Stimulated activated CD4-positive, alpha-beta T cell treated with anti-CD3 and anti-CD28 coated beads, Interleukin-12 subunit alpha, Interleukin-12 subunit beta, amount 100 ng/mL, for 24 hours (primary cell): Measurements from ENCODE around the gene RPRD1B.
A peak's percentile ranks its signal among the peaks of the same experiment; 100 is the strongest.

Experiments
- DNase-seq, 2 experiments: peaks; one replicate each; pipeline ENCODE4 v3.0.0-alpha.2; 2020; ENCODE audit warnings: low read depth in 2 of 2

The RPRD1B gene

DNA sequence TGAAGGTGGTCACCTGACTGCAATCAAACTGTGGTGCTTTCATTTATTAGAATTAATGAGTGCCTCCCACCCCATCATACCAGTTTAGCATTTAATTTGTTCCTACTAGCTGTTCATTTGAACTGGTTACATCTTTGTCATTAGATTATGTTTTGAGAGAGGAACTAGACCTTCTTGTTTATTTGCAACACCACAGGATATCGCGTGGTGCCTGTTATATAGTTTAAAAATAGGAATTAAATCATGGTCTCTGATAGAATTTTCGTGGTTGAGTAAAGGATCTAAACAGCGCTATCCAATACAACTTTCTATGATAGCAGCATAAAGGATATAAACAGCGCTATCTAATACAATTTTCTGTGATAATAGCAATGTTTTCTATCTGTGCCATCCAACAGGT lies 2.8 kb downstream of the RPRD1B start:
- no peak for DNase-seq

DNA sequence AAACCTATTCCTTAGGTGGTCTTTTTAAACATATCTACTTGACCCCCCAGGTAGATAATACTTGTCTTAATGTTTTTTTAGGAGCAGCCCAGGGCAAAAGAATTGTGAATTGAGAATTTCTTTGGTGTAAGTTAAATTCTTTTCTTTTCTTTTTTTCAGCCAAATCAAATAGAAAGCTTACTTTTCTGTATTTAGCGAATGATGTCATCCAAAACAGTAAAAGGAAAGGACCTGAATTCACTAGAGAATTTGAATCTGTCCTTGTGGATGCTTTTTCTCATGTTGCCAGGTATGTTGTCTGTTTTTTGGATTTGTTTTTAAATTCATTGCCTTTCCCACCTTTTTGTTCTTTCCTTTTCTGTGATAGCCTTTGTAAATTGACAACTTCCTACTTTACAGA lies 6.7 kb downstream of the RPRD1B start:
- no peak for DNase-seq

DNA sequence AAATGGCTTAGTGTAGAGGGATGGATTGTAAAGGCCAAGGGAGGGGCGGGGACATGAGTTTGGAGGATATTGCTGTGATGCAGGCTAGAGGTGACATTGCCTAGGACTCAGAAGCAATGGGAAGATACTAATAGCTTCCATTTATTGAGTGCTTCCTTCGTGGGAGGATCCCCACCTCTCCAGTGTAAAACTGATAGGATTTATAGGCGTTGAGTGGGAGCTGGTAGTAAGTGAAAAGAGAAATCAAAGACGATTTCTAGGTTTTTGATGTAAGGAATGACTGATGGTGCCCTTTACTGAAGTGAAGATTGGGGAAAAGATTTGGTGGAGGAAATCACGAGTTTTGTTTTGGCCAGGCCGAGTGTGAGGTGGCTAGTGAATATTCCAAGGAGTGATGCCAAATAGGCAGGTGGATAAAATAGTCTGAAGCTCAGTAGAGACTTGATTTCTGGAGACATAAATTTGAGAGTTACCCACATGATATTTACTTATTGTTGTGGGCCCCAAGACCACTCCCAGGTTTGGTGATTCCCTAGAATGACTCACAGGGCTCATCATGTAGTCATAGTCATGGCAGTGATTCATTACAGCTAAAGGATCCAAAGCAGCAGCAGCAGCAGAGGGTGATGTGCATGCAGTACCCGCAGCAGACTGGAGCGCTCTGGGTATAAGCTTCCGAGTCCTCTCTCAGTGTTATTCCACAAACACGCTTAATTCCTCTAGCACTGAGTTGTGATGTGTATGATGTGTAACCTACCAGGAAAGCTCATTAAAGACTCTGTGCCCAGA lies 10.2 kb downstream of the RPRD1B start:
- peak in 1 of 2 experiments; percentile 7 for DNase-seq

DNA sequence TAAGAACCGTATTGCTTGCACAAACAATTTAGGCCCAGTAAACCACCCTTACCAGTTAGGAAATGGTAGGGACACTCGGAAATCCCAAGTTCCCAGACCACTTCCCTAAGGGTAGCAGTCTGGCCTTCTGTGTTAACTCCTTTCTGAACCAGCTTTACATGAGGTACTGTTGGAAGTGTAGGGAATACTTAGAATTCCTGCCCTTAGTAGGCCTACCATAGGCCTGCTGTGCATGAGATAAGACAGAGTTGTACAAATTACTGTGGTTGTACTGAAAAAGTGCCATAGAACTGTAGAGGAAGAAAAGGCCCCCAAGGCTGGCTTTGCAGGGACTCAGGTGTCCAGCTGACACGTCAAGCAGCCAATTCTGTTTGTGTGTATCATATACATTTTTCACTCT lies 11.1 kb downstream of the RPRD1B start:
- no peak for DNase-seq

DNA sequence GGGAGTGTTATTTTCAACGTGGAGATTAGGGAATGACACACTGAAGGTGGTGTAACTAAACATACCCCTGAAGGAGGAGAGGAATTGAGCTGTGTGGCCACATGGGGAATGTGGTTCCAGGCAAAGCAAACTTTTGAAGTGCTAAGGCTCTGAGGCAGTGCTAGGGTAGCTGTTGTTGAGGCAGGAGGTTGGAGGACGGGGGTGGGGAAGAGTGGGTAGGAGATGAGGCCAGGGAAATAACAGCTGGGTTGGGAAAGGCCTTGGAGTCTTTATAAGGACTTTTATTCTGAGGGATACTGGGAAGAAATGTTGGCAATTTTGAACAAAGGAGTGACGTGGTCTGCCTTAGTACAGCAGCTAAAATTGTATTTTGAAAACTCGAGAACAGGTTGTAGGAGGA lies 13.0 kb downstream of the RPRD1B start:
- DNase-seq = no peak

DNA sequence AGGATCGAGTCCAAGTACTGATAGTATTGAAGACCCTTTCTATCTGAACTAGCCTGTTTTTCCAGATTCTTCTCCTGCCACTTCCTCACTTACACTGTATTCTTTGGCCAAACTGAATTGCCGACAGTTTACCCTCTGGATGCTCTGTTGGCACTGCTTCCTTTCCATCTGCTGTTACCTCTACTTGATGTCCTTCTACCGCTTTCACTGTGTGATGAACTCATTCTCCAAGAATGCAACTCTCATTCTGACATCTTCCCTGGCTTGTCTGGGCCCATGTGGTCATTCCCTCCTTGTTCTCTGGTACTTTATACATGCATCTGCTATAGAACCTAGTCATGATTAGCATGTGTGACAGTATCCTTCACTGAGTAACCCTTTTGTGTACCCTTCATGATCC lies 16.3 kb downstream of the RPRD1B start:
- DNase-seq = no peak

DNA sequence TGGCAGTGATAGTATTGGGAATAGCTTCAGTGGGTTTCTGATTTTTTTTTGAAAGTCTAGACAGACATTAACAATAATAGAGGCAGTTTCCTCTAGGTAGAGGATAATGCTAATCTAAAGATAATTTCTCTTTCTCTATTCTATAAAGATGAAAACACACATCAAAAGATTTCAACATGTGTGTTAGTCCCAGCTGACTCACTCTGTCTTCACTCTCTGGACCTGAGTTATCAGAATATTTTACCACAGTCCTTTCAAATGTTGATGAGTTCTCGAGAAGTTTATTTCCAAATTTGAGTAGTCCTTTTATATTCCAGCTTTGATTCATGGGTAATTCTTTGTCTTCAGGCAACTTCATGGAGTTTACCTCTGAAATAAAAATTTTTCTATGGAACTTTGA lies 17.1 kb downstream of the RPRD1B start:
- no peak for DNase-seq

DNA sequence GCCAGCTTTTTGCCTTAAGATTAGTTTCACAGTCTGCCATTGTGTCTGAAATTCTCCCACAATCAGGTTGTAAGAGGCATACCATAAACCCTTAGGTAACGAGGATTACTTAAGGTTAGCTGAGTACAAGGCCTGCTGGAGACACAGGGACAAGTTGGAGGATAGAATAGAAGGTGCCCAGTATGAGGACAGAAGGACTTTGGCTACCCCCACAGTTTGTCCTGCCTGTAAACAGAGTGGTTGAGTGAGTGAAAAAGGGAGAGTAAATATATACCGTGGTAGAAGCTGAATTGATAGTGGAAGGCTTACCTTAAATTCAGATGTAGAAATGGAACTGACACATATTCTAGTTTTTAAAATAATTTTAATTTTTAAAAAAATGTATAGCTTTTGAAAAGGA lies 19.3 kb downstream of the RPRD1B start:
- no peak for DNase-seq

DNA sequence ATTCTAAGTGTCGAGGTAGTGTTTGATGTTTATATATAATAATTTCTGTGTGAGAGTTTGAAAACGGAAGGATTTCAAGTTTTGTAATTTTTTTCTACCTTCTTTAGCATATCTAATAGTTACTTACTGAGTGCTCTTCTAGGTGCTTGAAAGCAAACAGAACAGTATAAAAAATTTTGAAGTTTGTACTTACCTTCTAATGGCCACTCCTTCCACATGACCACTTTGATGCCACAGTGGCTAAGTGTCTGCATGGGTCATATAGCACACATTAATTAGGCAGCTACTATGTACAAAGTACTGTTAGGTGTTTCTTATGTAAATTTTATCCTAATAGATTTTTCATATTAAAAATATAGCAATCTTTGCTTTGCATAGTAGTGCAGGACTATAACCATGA lies 21.1 kb downstream of the RPRD1B start:
- DNase-seq = no peak

DNA sequence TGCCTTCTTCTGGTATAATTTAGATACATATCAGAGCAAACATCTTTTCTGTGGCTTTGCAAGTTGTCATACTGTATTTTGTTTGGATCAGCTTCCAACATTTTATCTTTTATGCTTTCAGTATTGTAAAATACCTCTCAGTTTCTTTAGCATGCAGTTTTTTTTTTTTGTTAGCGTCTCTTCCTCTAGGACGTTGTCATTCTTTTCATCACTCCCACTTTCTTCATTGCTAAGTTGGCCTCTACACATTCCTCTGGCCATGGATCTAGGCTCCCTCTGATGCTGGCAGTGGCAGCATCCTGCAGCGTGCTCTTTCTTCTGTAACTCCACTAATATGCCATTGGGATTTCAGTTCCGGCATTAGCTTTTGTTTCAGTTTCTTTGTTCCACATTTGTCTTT lies 21.7 kb downstream of the RPRD1B start:
- DNase-seq = no peak

DNA sequence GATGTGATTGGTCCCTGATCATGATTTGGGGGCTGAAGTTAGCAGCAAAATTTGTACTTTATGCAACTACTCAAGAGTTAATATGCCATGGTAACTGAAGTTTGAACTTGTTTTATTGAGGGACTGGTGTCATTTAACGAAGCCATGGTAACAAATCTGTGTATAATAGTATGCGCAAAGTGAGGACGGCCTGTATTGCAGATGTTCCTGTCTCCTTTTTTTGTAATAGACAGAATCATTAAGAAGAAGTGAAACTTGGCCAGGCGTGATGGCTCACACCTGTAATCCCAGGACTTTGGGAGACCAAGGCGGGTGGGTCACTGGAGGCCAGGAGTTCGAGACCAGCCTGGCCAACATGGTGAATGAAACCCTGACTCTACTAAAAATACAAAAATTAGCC lies 22.3 kb downstream of the RPRD1B start:
- DNase-seq = no peak

DNA sequence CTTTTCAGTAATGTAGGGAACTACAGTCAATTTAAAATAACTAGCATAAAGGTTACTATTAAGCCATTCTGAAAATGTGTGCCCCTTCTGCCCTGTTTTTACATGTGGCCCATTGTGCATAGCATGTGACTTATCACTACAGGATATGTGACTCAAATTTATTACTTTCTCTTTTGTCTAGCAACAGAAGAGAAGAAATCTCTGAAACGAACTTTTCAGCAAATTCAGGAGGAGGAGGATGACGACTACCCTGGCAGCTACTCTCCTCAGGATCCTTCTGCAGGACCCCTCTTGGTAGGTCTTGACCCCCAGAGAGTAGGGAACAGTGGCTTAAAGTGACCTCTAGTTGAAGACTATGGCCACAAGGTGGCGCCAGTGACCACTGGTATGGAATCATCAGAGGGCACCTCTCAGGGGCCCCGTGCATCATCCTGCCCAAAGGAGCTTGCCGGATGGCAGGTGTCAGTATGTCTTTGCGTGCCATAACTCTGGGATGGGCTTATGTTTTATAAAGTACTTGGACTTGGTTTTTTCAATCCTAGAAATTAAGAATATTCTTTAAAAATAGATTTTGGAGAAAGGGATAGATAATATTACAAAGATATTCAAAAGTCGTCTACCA lies 23.9 kb downstream of the RPRD1B start:
- DNase-seq = peak; percentile 40 to 64

DNA sequence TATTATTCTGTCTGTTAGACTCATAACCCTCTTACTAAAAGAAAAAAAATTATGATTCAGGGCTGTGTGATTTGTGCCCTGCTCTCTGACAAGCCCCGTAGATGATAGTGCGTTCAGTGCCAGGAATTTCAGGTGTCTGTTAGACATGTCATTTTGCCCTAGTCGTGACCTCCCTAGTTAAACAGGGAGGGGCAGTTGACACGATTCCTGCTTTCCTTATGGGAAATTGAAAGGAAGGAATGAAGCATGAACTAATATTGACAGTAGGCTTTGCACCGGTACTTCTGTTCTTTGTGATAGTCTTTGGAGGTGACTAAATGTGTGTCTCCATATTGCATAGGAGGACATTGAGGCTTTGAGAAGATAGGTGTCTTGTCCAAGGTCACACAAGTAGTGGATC lies 26.3 kb downstream of the RPRD1B start:
- no peak for DNase-seq

DNA sequence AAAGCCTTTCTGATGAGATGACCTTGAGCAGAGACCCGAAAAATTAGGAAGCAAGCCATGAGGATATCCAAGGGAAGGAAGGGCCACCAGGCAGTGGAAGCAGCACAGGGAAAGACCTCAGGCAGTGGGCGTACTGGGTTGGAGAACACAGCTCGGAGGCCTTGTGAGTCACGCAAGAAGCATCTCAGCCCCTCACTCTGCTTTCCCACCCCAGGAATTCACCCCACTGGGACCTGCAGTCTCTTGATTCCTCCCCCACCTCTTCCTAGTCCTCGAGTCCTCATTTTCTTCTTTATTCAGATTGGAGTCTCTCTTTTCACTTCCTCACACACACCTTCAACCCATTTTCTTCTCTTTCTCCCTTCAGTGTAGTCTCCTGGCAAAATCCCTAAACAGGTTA lies 27.0 kb downstream of the RPRD1B start:
- DNase-seq = no peak

DNA sequence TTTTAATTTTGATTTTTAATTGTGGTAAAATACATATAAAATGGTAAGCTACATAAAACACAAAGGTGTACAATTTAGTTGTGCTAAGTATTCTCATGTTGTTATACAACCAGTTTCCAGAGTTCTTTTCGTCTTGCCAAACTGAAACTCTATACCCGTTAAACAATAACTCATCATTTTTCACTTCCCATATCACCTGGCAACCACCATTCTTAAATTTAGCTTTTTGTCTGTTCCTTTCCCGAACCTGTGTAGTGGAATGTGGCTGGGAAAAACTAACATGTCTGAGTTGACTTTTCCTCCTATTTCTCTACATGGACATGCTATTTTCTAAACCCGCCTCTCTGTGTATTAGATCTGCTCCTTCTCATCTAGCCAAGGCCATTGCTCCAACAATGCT lies 27.6 kb downstream of the RPRD1B start:
- no peak for DNase-seq

DNA sequence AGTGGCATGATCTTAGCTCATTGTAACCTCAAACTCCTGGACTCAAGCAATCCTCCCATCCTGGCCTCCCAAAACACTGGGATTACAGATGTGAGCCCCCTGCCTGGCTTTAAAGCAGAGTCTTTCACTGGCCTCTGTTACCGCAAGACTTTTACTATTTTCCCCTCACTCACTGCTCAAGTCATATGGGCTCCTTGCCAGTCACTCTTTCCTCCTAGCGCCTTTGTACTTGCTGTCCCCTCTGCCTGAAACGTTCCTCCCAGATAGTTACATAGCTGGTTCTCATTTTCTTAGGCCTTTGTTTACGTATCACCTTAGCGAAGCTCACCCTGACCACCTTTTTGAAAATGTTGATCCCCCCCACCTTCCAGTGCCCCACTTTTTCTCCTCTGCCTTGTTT lies 29.3 kb downstream of the RPRD1B start:
- DNase-seq = no peak

DNA sequence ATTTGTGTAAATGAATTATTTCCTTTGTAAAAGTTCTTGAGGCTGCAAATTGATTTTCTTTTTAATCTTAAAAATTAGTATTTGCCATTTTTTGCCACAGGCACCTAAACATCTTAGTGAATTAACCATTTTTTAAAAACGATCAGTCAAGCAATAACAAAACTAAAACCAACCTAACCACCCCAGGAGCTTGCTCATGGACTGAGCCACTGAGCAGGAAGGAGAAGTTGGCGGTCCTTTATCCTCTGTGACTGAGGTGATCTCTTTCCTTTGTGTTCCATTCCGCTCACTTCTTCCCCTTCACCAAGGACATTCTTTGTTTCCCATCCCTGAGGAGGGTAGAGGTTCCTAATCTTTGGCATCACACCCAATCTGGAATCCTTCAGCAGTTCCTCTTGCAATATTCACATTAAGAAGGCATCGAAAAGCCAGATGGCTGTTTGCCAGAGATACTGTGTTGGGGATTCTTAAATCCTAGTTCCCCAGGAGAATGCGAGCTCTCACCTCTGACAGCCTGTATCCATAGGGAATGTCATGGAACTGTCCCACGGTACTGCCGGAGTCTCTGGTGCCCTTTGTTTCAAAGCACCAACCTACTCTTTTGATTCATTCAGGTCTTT lies 30.5 kb downstream of the RPRD1B start:
- DNase-seq = no peak

DNA sequence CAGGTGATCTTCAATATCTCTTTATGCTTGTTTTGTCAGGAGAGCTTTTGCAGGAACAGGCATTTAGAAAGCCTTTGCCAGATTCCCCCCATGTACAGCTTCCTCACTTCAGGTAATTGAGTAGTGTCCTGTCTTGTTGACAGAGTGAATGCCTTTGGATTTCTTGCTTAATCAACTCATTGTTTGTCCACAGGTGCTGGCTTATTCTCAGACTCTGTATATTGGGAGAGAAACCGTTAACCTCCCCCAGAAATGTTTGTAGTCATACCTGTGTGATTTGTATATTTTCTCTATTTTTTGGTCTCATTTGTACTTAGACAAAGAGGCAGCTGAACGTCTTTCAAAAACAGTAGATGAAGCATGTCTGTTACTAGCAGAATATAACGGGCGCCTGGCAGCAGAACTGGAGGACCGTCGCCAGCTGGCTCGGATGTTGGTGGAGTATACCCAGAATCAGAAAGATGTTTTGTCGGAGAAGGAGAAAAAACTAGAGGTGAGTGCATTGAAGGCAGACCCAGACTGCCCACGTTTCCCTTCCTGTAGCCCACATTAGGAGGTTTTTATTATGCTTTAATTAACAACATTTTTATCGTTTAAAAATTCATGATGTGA lies 32.3 kb downstream of the RPRD1B start:
- DNase-seq = no peak

DNA sequence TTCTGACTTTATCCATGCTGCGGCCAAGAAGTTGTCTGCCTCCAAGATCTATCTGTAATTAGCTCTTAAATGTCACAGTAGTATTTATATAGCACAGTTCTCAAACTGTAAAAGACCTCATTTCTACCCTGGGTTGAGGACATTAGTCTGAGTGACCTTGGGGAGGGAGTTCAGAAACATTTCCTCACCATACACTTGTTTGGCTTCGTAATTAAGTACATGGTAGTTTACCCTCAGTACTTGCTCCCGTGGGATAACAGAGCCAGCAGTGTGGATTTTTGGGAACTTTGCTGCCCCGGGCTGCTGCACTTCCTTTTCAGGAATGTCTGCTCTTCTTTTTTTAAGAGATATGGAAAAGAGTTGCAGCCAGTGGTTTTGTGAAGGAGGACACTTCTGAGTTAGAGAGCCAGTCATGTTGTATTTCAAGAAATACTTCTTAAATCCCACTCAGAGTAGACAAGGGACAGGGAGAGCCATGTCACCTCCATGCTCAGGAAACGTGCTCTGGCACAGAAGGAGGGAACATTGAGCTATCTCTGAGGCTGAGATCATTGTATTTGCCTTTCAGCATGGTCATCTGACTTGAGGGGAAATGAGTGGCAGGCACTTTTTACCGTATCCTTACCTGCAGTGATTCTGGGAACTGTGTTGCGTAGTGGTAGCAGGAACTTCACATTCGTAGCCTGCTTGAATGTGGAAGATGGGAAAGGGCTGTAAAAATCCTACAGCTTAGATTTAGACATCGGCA lies 33.6 kb downstream of the RPRD1B start:
- no peak for DNase-seq

DNA sequence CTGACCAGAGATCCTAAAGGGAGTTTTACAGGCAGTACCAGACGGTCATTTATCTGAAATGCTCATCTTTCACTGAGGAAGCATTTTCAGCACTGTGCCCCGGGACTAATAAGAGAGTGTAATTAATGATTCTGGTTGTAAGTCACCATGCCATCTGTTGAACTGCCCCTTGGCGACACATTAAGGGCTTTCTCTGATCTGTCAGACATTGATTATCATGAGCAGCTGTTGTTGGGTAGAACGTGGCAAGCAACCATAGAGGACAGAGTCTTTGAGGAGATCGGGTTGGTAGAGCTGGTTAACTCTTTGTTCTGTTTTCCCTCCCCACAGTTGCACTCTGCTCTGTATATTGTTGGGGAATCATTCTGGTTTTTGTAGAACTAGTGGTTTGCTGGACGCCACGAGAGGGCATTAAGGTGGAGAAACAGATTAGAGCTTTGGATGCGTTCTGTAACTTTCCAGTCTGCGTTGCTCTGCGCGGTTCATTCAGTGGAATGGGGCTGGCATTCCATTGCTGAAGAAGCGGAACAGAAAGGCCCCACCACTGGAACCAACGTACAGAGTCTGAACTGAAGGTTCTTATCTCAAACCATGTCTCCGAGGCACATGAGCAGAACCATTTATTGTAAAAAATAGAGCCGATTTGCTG lies 34.3 kb downstream of the RPRD1B start:
- DNase-seq = no peak

DNA sequence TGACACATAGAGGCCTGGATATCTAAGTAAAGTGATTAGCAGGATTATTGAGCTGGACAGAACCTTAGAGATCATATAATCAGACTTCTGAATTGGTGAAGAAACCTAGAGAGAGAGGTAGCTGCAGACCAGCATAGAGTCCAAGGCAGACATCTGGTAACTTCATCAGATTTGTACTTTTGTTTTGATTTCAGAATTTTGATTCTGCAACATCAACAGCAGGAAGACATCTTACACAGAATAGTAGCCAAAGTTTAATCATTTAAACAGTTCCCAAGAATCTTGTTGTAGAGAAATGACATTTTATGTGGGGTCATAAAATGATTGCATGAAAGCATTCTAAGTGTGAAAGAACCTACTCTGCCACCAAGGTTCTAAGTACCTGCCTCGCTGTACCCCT lies 39.4 kb downstream of the RPRD1B start:
- DNase-seq = no peak
